CD1c-positive myeloid dendritic cell (primary cell): ENCODE measurements around the gene ATP6V1E1.

Experiments
- DNase-seq: peaks from one replicate; pipeline ENCODE4 v3.0.0-alpha.2; 2016; ENCODE audit errors: extremely low spot score

The ATP6V1E1 gene

GRCh38 chr22:17542452-17542851 lies 86.1 kb downstream of the ATP6V1E1 start:
- DNase-seq = no peak
